GM12874 (cell line): ENCODE results near the gene XPNPEP3.

Source experiments
- TF ChIP-seq, protein P1 (sequence below): IDR thresholded peaks from 2 replicates; pipeline ENCODE4 v1.5.1; 2011; ENCODE audit warnings: low read depth, mild to moderate bottlenecking, control low read depth, low read length, moderate library complexity; ENCODE audit not compliant: insufficient read depth

The XPNPEP3 gene

DNA sequence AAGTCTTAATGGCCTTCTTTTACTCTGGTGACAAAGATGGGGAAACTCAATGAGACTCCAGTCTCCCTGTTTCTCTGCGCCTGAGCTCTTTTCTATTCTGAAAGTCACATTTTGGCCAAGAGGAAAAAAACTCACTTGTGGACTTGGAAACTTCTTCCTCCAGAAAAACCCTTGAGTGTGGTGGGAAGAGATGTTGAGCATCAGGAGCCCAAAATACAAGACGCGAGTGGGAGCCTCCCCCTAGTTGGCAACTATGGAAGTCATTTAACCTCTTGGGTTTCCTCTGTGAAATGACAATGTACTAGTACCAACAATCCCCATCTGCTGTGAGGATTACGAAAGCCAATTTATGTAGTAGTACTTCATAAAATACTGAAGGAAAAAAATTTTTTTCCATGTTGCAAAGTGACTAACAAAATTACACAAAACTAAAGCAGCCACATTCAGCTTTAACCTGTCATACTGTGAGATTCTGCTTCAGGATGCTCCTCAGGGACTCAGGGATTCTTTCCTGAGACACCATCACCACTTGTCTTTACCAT lies 37.3 kb upstream of the XPNPEP3 start:
- TF ChIP-seq, protein P1, sequence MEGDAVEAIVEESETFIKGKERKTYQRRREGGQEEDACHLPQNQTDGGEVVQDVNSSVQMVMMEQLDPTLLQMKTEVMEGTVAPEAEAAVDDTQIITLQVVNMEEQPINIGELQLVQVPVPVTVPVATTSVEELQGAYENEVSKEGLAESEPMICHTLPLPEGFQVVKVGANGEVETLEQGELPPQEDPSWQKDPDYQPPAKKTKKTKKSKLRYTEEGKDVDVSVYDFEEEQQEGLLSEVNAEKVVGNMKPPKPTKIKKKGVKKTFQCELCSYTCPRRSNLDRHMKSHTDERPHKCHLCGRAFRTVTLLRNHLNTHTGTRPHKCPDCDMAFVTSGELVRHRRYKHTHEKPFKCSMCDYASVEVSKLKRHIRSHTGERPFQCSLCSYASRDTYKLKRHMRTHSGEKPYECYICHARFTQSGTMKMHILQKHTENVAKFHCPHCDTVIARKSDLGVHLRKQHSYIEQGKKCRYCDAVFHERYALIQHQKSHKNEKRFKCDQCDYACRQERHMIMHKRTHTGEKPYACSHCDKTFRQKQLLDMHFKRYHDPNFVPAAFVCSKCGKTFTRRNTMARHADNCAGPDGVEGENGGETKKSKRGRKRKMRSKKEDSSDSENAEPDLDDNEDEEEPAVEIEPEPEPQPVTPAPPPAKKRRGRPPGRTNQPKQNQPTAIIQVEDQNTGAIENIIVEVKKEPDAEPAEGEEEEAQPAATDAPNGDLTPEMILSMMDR = no peak

DNA sequence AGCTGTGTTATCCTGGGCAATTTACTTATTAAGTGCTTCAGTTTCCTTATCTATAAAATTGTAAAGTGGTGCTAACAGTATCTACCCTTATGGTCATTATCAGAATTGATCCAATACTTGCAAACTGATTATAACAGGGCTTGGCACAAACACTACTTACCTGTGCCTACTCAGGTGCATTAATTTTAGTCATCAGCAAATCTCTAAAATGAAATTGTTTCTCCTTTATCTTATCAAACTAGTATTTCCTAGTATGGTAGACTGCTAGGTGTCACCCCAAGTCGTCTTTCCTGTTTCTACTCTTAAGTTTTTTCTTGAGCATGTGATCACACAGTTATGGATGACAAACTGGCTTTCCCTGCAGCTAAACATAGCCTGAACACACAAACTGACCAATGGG lies 33.5 kb upstream of the XPNPEP3 start:
- TF ChIP-seq, protein P1 = no peak

DNA sequence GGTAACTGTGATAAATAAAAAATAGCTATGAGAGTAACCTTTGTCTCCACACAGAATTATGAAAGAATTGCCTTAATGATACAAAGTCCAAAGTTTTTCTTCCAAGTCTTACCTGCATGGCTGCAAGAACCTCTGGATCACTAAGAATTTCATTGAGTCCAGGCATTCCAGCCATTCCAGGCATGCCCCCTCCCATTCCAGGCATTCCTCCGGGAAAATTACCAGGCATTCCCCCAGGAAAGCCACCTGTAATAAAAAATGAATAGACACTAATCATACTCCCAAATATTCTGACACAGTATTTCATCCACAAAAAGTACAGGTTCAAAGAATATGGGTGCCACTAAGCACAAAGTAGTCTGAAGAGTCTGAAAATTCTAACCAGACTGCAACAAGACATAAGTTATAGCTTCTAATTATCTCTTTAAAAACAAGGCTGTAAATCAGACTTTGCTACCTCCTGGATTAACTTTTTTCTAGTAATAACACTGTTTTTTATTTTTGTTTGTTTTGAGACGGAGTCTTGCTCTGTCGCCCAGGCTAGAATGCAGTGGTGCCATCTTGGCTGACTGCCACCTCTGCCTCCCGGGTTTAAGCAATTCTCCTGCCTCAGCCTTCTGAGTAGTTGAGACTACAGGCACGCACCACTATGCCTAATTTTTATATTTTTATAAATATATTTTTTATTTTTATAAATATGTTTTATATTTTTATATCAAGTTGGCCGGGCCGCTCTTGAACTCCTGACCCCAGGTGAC lies 29.8 kb upstream of the XPNPEP3 start:
- TF ChIP-seq, protein P1 = no peak

DNA sequence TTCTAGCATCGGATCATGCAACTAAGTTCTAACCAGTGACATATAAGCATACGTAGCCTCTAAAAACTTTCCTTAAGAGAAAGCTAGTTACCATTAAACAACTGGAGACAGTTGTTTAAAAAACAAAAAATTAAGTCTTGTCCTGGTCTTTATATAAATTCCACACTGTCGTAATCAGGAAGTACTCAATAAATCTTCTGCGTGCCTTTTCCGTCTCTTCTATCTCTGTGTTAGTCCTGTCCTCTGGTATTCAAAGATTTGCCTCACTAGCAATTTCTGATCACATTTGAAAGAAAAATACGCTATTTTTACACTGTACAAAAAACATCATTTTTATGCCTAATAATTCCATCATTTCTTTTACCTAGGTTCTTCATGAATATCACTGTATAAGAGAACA lies 27.8 kb upstream of the XPNPEP3 start:
- TF ChIP-seq, protein P1 = no peak

DNA sequence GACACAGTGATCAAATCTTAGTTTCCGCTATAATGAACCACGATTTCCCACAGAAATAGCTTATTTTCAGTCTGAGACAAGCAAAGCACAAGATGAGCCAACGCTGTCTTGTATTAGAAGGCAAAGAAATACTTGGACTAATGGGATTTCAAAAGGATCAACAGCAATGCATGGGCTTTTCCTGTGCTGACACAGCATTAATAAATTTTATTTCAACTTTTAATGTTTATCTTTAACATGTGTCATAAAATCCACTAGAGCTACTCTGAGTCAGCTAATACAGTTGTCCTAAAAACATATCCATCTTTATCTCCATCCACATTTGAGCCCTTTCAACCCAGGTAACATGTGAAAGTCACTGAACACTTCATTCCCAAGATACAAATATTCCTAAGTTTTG lies 22.3 kb upstream of the XPNPEP3 start:
- TF ChIP-seq, protein P1 = no peak

DNA sequence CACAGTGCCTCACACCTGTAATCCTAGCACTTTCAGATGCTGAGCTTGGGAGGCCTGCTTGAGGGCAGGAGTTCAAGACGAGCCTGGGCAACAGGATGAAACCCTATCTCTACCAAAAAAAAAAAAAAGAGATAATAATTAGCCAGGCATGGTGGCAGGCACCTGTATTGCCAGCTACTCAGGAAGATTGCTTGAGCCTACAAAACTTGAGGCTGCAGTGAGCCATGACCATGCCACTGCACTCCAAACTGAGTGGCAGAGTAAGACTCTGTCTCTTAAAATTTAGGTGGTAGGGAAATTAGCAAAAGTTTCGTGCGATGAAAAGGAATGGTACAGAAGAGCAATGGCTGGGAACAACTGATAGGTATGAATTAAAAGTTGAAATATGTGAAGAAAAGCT lies 18.5 kb upstream of the XPNPEP3 start:
- TF ChIP-seq, protein P1 = no peak

DNA sequence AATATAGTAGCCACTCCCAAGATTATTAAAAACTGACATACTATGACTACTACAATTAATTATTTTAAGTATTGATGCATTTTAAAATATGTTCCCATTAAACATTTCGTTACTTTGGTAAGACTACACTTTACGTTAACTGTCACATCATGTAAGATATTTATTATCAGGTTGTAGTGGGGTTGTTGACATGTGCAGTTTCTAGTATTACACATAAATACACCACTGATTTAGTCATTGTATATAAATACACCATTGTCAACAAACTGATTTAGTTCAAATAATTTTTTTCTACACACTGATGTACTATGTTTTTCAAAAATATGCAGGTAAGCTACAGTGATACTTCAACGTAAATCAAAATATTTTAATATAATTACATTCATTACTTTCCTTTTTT lies 12.0 kb upstream of the XPNPEP3 start:
- TF ChIP-seq, protein P1 = no peak
